ENCODE measurements around the gene SFN. TPM values are rescaled to one million over a fixed set of nuclear protein-coding genes. Genes with fewer than 3 reads are reported as not detected.

SFN gene
- total RNA-seq, 1 experiment from 2014 or later: 0.76 TPM

DNA sequence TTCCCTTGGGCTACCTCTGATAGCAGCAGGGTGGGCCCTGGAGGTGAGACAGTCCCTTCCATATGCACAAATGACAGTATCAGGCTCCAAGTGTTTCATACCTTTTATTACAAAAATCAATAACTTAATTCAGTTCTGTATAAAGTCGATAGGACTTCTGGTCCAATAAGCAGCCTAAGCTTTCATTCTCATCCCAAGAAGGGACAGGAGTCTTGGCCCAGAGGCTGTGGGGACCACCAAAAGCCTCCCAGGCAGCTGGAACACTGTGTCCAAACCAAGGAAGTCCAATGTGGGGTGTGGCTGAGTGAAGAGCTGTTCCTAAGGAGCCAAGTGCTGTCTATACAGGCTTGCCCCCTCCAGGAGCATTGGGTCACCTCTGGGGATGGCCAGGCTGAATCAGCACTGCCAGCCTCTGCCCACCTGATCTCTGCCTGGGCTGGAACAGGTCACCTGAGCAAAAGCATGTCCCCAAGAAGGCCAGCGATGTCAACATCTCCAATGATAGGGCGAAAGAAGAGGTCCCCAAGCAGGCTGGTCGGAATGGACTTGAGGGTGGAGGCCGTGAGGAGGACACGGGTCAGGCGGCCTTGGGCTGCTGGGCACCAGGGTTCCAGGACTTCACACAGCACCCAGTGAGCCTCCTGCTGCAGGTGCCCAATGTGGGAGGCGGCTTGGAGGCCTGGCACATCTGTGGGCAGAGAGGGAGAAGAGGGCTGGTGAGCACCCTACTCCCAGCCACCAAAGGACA is 48.6 kb downstream of the SFN start:
- DNase-seq (ENCODE audit: low read depth): no peak

DNA sequence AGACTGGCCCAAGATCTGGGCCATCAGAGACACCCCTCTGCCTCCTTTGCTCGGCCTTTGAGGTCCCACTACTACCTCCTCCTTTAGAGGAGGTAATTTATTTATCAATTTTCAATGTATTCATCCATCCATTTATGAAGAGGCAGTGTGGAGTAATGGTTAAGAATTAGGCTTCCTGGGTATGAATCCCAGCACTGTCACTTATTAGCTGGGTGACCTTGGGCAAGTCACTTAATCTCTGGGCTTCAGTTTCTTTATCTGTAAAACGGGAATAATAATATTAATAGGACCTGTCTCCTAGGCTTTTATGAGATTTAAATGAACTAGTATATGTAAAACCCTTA is 49.2 kb downstream of the SFN start:
- no peak for DNase-seq (ENCODE audit: low read depth)

GRCh38 chr1:26913389-26913753 is 50.4 kb downstream of the SFN start:
- no peak for DNase-seq (ENCODE audit: low read depth)

Other genes with a start within 250 kb of the SFN start
- 18.1 and 26.2 TPM in 2 replicates for gene ARID1A, start 167.1 kb upstream of the SFN start, total RNA-seq (2014; rRNA removed; shearing (Covaris generic))
- gene PIGV, start 75.2 kb upstream of the SFN start, total RNA-seq (2014; rRNA removed; shearing (Covaris generic)): 13.1 and 17.0 TPM in 2 replicates
- gene ZDHHC18, start 36.5 kb upstream of the SFN start, total RNA-seq (2014; rRNA removed; shearing (Covaris generic)): 36.2 and 41.2 TPM in 2 replicates
- 9.5 and 15.7 TPM in 2 replicates for gene GPN2, start 27.1 kb downstream of the SFN start, total RNA-seq (2014; rRNA removed; shearing (Covaris generic))
- 5.6 and 14.5 TPM in 2 replicates for gene GPATCH3, start 37.3 kb downstream of the SFN start, total RNA-seq (2014; rRNA removed; shearing (Covaris generic))
- not detected in 2 replicates for gene NR0B2, start 50.8 kb downstream of the SFN start, total RNA-seq (2014; rRNA removed; shearing (Covaris generic))
- 63.5 and 80.9 TPM in 2 replicates for gene NUDC, start 58.6 kb downstream of the SFN start, total RNA-seq (2014; rRNA removed; shearing (Covaris generic))
- gene KDF1, start 97.3 kb downstream of the SFN start, total RNA-seq (2014; rRNA removed; shearing (Covaris generic)): not detected in 2 replicates
- gene TRNP1, start 130.5 kb downstream of the SFN start, total RNA-seq (2014; rRNA removed; shearing (Covaris generic)): 3.9 and 11.6 TPM in 2 replicates
- 7.1 and 8.7 TPM in 2 replicates for gene TENT5B, start 149.7 kb downstream of the SFN start, total RNA-seq (2014; rRNA removed; shearing (Covaris generic))

All from M059J (cell line).